Osteoblast (primary cell): Measurements from ENCODE around the gene NTRK3. TPM values are rescaled to one million over a fixed set of nuclear protein-coding genes. Genes with fewer than 3 reads are reported as not detected.

Source experiments
- DNase-seq: peaks from one replicate; pipeline ENCODE4 v3.0.0; 2011; ENCODE audit warnings: low spot score, mixed read lengths; ENCODE audit not compliant: insufficient read length; ENCODE audit errors: missing footprints
- H2AFZ ChIP-seq: 2 replicates; pipeline ENCODE4 v1.6.0; 2011; ENCODE audit warnings: mild to moderate bottlenecking, low read length
- H3K27ac ChIP-seq: 2 replicates; pipeline ENCODE4 v1.5.1; 2011; ENCODE audit warnings: mild to moderate bottlenecking, low read depth, low read length, moderate library complexity
- H3K27me3 ChIP-seq: 2 replicates; pipeline ENCODE4 v1.6.0; 2012; ENCODE audit warnings: mild to moderate bottlenecking, control low read depth, inconsistent platforms, low read length, moderate library complexity; ENCODE audit not compliant: insufficient read depth
- H3K36me3 ChIP-seq: 2 replicates; pipeline ENCODE4 v1.5.1; 2011; ENCODE audit warnings: mild to moderate bottlenecking, low read length, control low read depth, moderate library complexity; ENCODE audit not compliant: insufficient read depth
- H3K4me1 ChIP-seq: 2 replicates; pipeline ENCODE4 v1.5.1; 2011; ENCODE audit warnings: mild to moderate bottlenecking, low read length, control low read depth, moderate library complexity; ENCODE audit not compliant: insufficient read depth
- H3K4me2 ChIP-seq: 2 replicates; pipeline ENCODE4 v1.6.0; 2011; ENCODE audit warnings: mild to moderate bottlenecking, low read length; ENCODE audit not compliant: insufficient read depth
- H3K4me3 ChIP-seq: fragments of 200-600 bp; sonication (generic); 3 replicates; pipeline ENCODE4 v1.5.1; 2012; ENCODE audit warnings: mild to moderate bottlenecking, low read length, inconsistent platforms; ENCODE audit not compliant: insufficient read depth
- H3K79me2 ChIP-seq: 2 replicates; pipeline ENCODE4 v1.6.0; 2012; ENCODE audit warnings: mild to moderate bottlenecking, low read length, control low read depth, inconsistent platforms; ENCODE audit not compliant: insufficient read depth
- H3K9me3 ChIP-seq: 2 replicates; pipeline ENCODE4 v1.5.1; 2011; ENCODE audit warnings: low read depth, low read length, control low read depth
- H4K20me1 ChIP-seq: 2 replicates; pipeline ENCODE4 v1.6.0; 2012; ENCODE audit warnings: mild to moderate bottlenecking, low read length, control low read depth; ENCODE audit not compliant: insufficient read depth
- CTCF ChIP-seq: IDR thresholded peaks from 2 replicates; pipeline ENCODE4 v1.5.1; 2011; ENCODE audit warnings: mild to moderate bottlenecking, low read depth, low read length, moderate library complexity; ENCODE audit errors: extremely low read depth
- total RNA-seq: library from RNA; depleted of rRNA; stranded (reverse); fragments of >200 nt; gene quantifications from 2 replicates; pipeline ENCODE4 v1.2.3, GENCODE V29; 2012

Gene NTRK3
- total RNA-seq, 1 donor: 0.72 TPM

GRCh38 chr15:88069561-88069960 is 187.0 kb downstream of the NTRK3 start:
- Histone ChIP-seq H3K27ac (no peak overlapping the region), H4K20me1 (no peaks in the 10 kb centered on the region), H3K79me2 (no peaks in the 10 kb centered on the region), H3K27me3 (no peaks in the 10 kb centered on the region), H2AFZ (no peak overlapping the region), H3K36me3 (no peaks in the 10 kb centered on the region), H3K4me2 (no peak overlapping the region), H3K4me1 (no peaks in the 10 kb centered on the region), H3K4me3 (no peak overlapping the region), H3K9me3 (no peaks in the 10 kb centered on the region)
- no peak for TF ChIP-seq CTCF
- no peak for DNase-seq

- H3K79me2 ChIP-seq: no peaks in the 10 kb centered on the region
- no peaks in the 10 kb centered on the region for H3K36me3 ChIP-seq
- H4K20me1 ChIP-seq: no peaks in the 10 kb centered on the region
- H3K27ac ChIP-seq: no peak overlapping the region
- no peaks in the 10 kb centered on the region for H3K4me1 ChIP-seq
- no peak overlapping the region for H3K4me2 ChIP-seq
- no peaks in the 10 kb centered on the region for H3K9me3 ChIP-seq
- no peak for DNase-seq
- H2AFZ ChIP-seq: no peak overlapping the region
- no peaks in the 10 kb centered on the region for H3K27me3 ChIP-seq
- H3K4me3 ChIP-seq: no peak overlapping the region
- no peak for TF ChIP-seq CTCF
These were observed 189.2 kb downstream of the NTRK3 start for GRCh38 chr15:88067331-88067685.

GRCh38 chr15:88066636-88067330 is 189.8 kb downstream of the NTRK3 start:
- no peak for TF ChIP-seq CTCF
- Histone ChIP-seq H3K27ac (no peak overlapping the region), H3K4me1 (no peaks in the 10 kb centered on the region), H3K27me3 (no peaks in the 10 kb centered on the region), H3K9me3 (no peaks in the 10 kb centered on the region), H3K36me3 (no peaks in the 10 kb centered on the region), H3K4me2 (no peak overlapping the region), H2AFZ (no peak overlapping the region), H4K20me1 (no peaks in the 10 kb centered on the region), H3K4me3 (no peak overlapping the region), H3K79me2 (no peaks in the 10 kb centered on the region)
- DNase-seq: no peak

GRCh38 chr15:88061452-88061851 is 195.1 kb downstream of the NTRK3 start:
- Histone ChIP-seq H3K36me3 (no peaks in the 10 kb centered on the region), H3K4me2 (no peak overlapping the region), H3K4me3 (no peak overlapping the region), H2AFZ (no peak overlapping the region), H3K27ac (no peak overlapping the region), H4K20me1 (no peaks in the 10 kb centered on the region), H3K4me1 (no peaks in the 10 kb centered on the region), H3K9me3 (no peaks in the 10 kb centered on the region), H3K27me3 (no peaks in the 10 kb centered on the region), H3K79me2 (no peaks in the 10 kb centered on the region)
- TF ChIP-seq CTCF: no peak
- no peak for DNase-seq
